ENCODE results near the gene PROS1. TPM values are rescaled to one million over a fixed set of nuclear protein-coding genes. Genes with fewer than 3 reads are reported as not detected.
"Not testable (repeated sequence)": the region's sequence is repeated elsewhere in the genome, so short reads cannot be mapped to it uniquely, and the experiment has no call there.

PROS1 gene
- polyA plus RNA-seq, 5 donors, result 19.6 to 31.0 (median 27.7) TPM

- DNase-seq, result not testable (repeated sequence)
Measured at GRCh38 chr3:93878250-93879017, 95.3 kb downstream of the PROS1 start.

DNA sequence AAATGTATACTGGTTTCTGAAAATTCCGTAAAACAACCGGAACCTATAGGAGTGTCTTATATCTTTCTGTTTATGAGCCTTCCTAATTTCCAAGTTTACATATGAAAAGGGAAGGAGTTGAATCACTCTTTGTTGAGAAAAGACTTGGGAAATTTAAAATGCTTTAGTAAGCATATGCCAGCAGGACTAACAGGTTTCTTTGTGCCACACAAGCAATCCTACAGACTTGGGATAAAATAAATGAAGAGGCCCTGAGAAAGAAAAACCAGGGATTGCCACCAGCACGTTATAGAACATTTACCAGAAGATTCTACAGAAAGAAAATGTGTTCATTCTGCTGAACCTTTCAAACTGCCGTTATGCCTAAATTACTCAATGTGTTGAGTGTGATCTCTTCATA is 96.3 kb downstream of the PROS1 start:
- not testable (repeated sequence) for DNase-seq

DNA sequence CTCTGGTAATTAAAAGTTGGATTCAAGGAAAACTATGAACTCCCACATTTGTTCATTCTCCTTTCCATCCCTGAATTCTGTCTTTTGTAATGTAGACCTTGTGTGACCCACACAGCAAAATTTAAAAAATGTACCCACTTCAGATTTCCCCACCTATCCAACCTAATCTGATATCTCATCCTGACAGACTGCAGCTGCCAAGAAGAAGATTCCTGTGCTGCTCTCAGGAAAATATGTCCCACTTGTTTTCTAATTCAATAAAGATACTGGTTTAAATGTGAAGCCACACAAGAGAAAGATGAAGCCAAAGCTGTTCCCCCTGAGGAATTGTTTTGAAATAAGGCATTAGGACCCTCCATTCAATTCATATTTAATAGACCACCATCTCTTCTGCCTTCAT is 100.3 kb downstream of the PROS1 start:
- not testable (repeated sequence) for DNase-seq

- DNase-seq, result no peak
Measured at GRCh38 chr3:93867425-93867824, 106.3 kb downstream of the PROS1 start.

- no peak for DNase-seq
Measured at GRCh38 chr3:93861017-93861416, 112.7 kb downstream of the PROS1 start.

DNA sequence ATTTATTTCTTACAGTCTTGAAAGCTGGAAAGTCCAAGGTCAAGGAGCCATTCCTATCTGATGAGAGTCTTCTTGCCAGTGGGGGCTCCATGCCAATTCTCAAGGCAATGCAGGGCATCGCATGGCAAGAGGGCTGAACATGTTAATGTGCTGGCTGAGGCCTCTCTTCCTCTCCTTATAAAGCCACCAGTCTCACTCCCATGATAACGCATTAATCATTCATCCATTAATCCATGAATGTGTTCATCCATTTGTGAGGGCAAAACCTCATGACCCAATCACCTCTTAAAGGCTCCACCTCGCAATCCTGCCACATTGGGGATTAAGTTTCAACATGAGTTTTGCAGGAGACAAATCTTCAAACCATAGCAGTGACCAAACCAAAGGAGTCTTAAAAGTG is 118.3 kb downstream of the PROS1 start:
- DNase-seq, result no peak

- not testable (repeated sequence) for DNase-seq
Measured at GRCh38 chr3:93852228-93852627, 121.5 kb downstream of the PROS1 start.

DNA sequence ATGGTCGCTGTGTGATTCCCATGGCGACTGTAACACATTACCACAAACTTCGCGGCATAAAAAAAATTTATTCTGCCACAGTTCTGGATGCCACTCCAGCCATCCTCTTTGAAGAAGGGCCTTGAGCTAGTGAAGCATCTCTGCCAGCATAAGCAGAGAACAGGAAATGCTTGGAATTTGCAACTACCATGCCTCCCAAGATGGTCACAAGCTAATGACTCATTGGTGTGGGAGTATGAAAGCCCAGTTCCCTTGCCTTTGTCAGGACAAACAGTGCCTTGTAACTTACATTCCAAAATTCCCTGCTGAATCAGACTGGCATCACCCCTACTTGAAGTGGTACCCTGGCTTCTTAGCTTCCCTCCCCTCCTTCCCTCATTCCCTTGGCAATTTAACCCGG is 129.7 kb downstream of the PROS1 start:
- no peak for DNase-seq

GRCh38 chr3:93839193-93839592 is 134.5 kb downstream of the PROS1 start:
- DNase-seq, result not testable (repeated sequence)

Other genes starting within 250 kb of the PROS1 start
- gene ARL13B, start 6.3 kb upstream of the PROS1 start, polyA plus RNA-seq (ENCODE audit: insufficient read depth in 1 of 5, insufficient read length in 5 of 5, low replicate concordance in 1 of 5), result 10 to 100 TPM; 13.1 to 18.3 (median 16.7) TPM
- 10 to 100 TPM in 1 of 5 donors, 1 to 10 TPM in 4; 3.8 to 10.1 (median 6.4) TPM for gene STX19, start 54.7 kb upstream of the PROS1 start, polyA plus RNA-seq (ENCODE audit: insufficient read depth in 1 of 5, insufficient read length in 5 of 5, low replicate concordance in 1 of 5)
- 10 to 100 TPM in 4 of 5 donors, 1 to 10 TPM in 1; 7.9 to 11.7 (median 11.1) TPM for gene DHFR2, start 89.0 kb upstream of the PROS1 start, polyA plus RNA-seq (ENCODE audit: insufficient read depth in 1 of 5, insufficient read length in 5 of 5, low replicate concordance in 1 of 5)
- gene NSUN3, start 89.2 kb upstream of the PROS1 start, polyA plus RNA-seq (ENCODE audit: insufficient read depth in 1 of 5, insufficient read length in 5 of 5, low replicate concordance in 1 of 5), result 10 to 100 TPM; 10.2 to 20.1 (median 18.6) TPM

Measured in right lung (tissue), 5 donors.